Measurements from ENCODE around the gene SRPK2. TPM values are rescaled to one million over a fixed set of nuclear protein-coding genes. Genes with fewer than 3 reads are reported as not detected.

The SRPK2 gene
- total RNA-seq, 1 experiment from 2014 or later = 21.6 TPM

- intact Hi-C loops (cut with micrococcal nuclease) = loop anchor here (1.0 to 2.0 kb wide), 2 partner anchors 36 to 44 kb away; no protein-coding TSS in a partner anchor
- peak overlapping the region; percentile 72 for H3K4me3 ChIP-seq (ENCODE audit: low read length)
- peak; percentile 77 for ATAC-seq
- H3K27me3 ChIP-seq (ENCODE audit: low read length) = no peaks in the 10 kb centered on the region
- CTCF ChIA-PET = no interaction called here
- no peak for TF ChIP-seq EZH2phosphoT487 (IDR thresholded peaks at IDR 0.05; ENCODE audit: borderline replicate concordance, low read length)
- TF ChIP-seq EZH2 (IDR thresholded peaks at IDR 0.05; ENCODE audit: low read length, unreplicated experiment) = no peak
- TF ChIP-seq CTCF (conservative IDR thresholded peaks at IDR 0.05; ENCODE audit: low read depth, low read length) = no peak
- no peaks in the 10 kb centered on the region for H3K36me3 ChIP-seq (ENCODE audit: low read depth, low read length)
- peaks cover 37% of the 10 kb centered on the region for H3K4me1 ChIP-seq (ENCODE audit: insufficient read depth, low read length)
- no peaks in the 10 kb centered on the region for H3K9me2 ChIP-seq (replicated peaks; ENCODE audit: low read length)
- H4K20me1 ChIP-seq (ENCODE audit: low read length) = 0 out of 2 replicates have a peak, but pooled peaks cover 18% of the 10 kb centered on the region
- peak overlapping the region; percentile 77 for H3K27ac ChIP-seq (ENCODE audit: low read length)
- TSS peak; percentile 87 for BruUV-seq (replicated peaks)
- peaks cover 81% of the 10 kb centered on the region for H3K79me2 ChIP-seq (ENCODE audit: low read length)
- H3K9me3 ChIP-seq (ENCODE audit: low read length) = no peaks in the 10 kb centered on the region
- peak overlapping the region; percentile 70 for H3K9ac ChIP-seq (ENCODE audit: low read length)
- peak overlapping the region; percentile 92 for H2AFZ ChIP-seq (ENCODE audit: low read length)
- DNase-seq = peak; percentile 54
- peak overlapping the region; percentile 93 for H3K4me2 ChIP-seq (ENCODE audit: low read length)
- POLR2A ChIA-PET (ENCODE audit: unreplicated experiment) = interaction anchor here (0.6 to 1.3 kb wide), 4 partner anchors 40 to 955 kb away, joined by 3 to 8 read pairs (median 4); no protein-coding TSS in a partner anchor
- no peaks in the 10 kb centered on the region for H3F3A ChIP-seq (ENCODE audit: low read length, unreplicated experiment)
Observed at GRCh38 chr7:105268511-105269392, 120.0 kb downstream of the SRPK2 start.

- Histone ChIP-seq H3K9me3 (ENCODE audit: low read length) (no peaks in the 10 kb centered on the region), H3K36me3 (ENCODE audit: low read depth, low read length) (no peaks in the 10 kb centered on the region), H3K4me1 (ENCODE audit: insufficient read depth, low read length) (peaks cover 37% of the 10 kb centered on the region), H3F3A (ENCODE audit: low read length, unreplicated experiment) (no peaks in the 10 kb centered on the region), H2AFZ (ENCODE audit: low read length) (no peak overlapping the region), H3K9ac (ENCODE audit: low read length) (peak overlapping the region; percentile 70), H3K79me2 (ENCODE audit: low read length) (peaks cover 88% of the 10 kb centered on the region), H3K27ac (ENCODE audit: low read length) (peak overlapping the region; percentile 77), H3K27me3 (ENCODE audit: low read length) (no peaks in the 10 kb centered on the region), H3K4me2 (ENCODE audit: low read length) (peak overlapping the region; percentile 93), H3K4me3 (ENCODE audit: low read length) (peak overlapping the region; percentile 72), H3K9me2 (replicated peaks; ENCODE audit: low read length) (no peaks in the 10 kb centered on the region), H4K20me1 (ENCODE audit: low read length) (0 out of 2 replicates have a peak, but pooled peaks cover 18% of the 10 kb centered on the region)
- TF ChIP-seq CTCF (conservative IDR thresholded peaks at IDR 0.05; ENCODE audit: low read depth, low read length) = no peak
- no peak for TF ChIP-seq EZH2phosphoT487 (IDR thresholded peaks at IDR 0.05; ENCODE audit: borderline replicate concordance, low read length)
- no peak for TF ChIP-seq EZH2 (IDR thresholded peaks at IDR 0.05; ENCODE audit: low read length, unreplicated experiment)
- no TSS peak for BruUV-seq (replicated peaks)
- CTCF ChIA-PET = no interaction called here
- DNase-seq (peak; percentile 84), ATAC-seq (peak; percentile 90)
- POLR2A ChIA-PET (ENCODE audit: unreplicated experiment) = interaction anchor here (0.6 to 1.3 kb wide), 3 partner anchors 39 to 956 kb away, joined by 3 to 8 read pairs (median 4); no protein-coding TSS in a partner anchor
- intact Hi-C loops (cut with micrococcal nuclease) = loop anchor here (2.0 kb wide), 1 partner anchor 43 kb away; no protein-coding TSS in a partner anchor
Observed at GRCh38 chr7:105268056-105268455, 120.7 kb downstream of the SRPK2 start.

Measured in PC-3 (cell line).